Pancreas (tissue), 10 donors: ENCODE measurements around the gene HAGHL. TPM values are rescaled to one million over a fixed set of nuclear protein-coding genes. Genes with fewer than 3 reads are reported as not detected.
"Not testable (repeated sequence)": the region's sequence is repeated elsewhere in the genome, so short reads cannot be mapped to it uniquely, and the experiment has no call there.

Experiments
- ATAC-seq, 4 donors: fragments of 200-7000 bp; cut with Tn5 transposase; one replicate each; pipeline versions ENCODE4 v1.8.0 to v1.9.1; 2020; ENCODE audit warnings: mild to moderate bottlenecking in 4 of 4, moderate library complexity in 4 of 4
- DNase-seq, 6 donors: peaks; one replicate each; pipeline ENCODE4 v3.0.0-alpha.2; 2020
- FAIRE-seq: peaks from 2 replicates; lab custom pipeline; 2012; peaks lifted over from hg19 to GRCh38; lab: Jason Lieb, UNC
- H3K27ac ChIP-seq, 4 donors: fragments of 200-600 bp; sonication (generic); 1 replicate in 3 of 4; 2 replicates in 1 of 4; pipeline versions ENCODE4 v1.5.0 to v1.8.0; 2020
- H3K27me3 ChIP-seq, 4 donors: fragments of 200-600 bp; one replicate each; pipeline ENCODE4 v1.8.0; 2021
- H3K36me3 ChIP-seq, 3 donors: fragments of 200-600 bp; sonication (generic) in 1 of 3; one replicate each; pipeline versions ENCODE4 v1.5.0 to v1.8.0; 2020 to 2021
- H3K4me1 ChIP-seq, 3 donors: fragments of 200-600 bp; one replicate each; pipeline ENCODE4 v1.8.0; 2021
- H3K4me3 ChIP-seq, 4 donors: fragments of 200-600 bp; sonication (generic) in 2 of 4; one replicate each; pipeline versions ENCODE4 v1.5.0 to v1.8.0; 2020 to 2021
- H3K9me3 ChIP-seq, 4 donors: fragments of 200-600 bp; one replicate each; pipeline ENCODE4 v1.8.0; 2021
- CTCF ChIP-seq, 4 donors: fragments of 200-600 bp; sonication (generic) in 3 of 4; IDR thresholded peaks; one replicate each; pipeline versions ENCODE4 v1.5.0 to v1.8.0; 2021; ENCODE audit warnings: antibody characterized with exemption in 4 of 4
- WGBS, 2 donors: extraction: QIAGEN DNeasy Blood & Tissue Kit; methylation state at CpG; one replicate each; pipeline ENCODE4 v1.1.7; 2013; 5-methylcytosine and 5-hydroxymethylcytosine counted together
- intact Hi-C, 3 donors: fragments of 100-400 bp; cut with DNase I; formaldehyde crosslinking; loops; one replicate each; pipeline versions ENCODE4 v1.11.1 to v1.14.2; 2022
- polyA plus RNA-seq, 2 donors: library from polyadenylated mRNA; stranded (reverse); fragments of 200-250 nt; gene quantifications; one replicate each; pipeline ENCODE4 v1.2.3, GENCODE V29; 2013
- total RNA-seq, 6 donors: library from RNA; stranded (reverse); fragmentation: NEBNext Ultra II Directional in 4 of 6; extraction: Animal tissue kit (Norgen Biotek cat#: 25700) in 4 of 6; gene quantifications; one replicate each; pipeline versions ENCODE4 v1.2.1 to v1.2.4, GENCODE V29; 2021 to 2023
- donor health status: healthy with polysubstance abuse.
- donor health status: DM: no; HTN: no; CAD: no; lungs with moderate emphysema.
- donor health status: DM: no; HTN: no; CAD: no.
- donor health status: control.
- donor health status: control.
- donor health status: Bipolar disorder and iron deficiency.
- donor health status: DM: yes; HTN: yes; CAD: no.
- donor health status: DM: no; HTN: no; CAD: no.
- donor health status: DM: no; HTN: no; CAD: no.
- donor health status: DM: yes; HTN: yes; CAD: no.

The HAGHL gene
- total and polyA plus RNA-seq, 8 donors = 0.47 to 17.5 (median 1.6) TPM

GRCh38 chr16:751152-752006 is 24.5 kb downstream of the HAGHL start:
- TF ChIP-seq CTCF (IDR thresholded peaks at IDR 0.05) = no peak
- ATAC-seq (peak in 3 of 4 donors; percentile 24 to 72 (median 60)), FAIRE-seq (no peak), DNase-seq (peak in 2 of 6 donors; percentile 60 to 62)
- Histone ChIP-seq H3K27ac (no peak overlapping the region), H3K4me1 (no peaks in the 10 kb centered on the region), H3K36me3 (no peaks in the 10 kb centered on the region), H3K4me3 (no peak overlapping the region), H3K9me3 (no peaks in the 10 kb centered on the region), H3K27me3 (no peaks in the 10 kb centered on the region)
- intact Hi-C loops = no loop called here
- 24 to 27% methylated on average over 39 of the region's 39 CpGs for WGBS, 2 donors

GRCh38 chr16:752007-752312 is 25.1 kb downstream of the HAGHL start:
- H3K4me3 ChIP-seq = no peak overlapping the region
- ATAC-seq = no peak

GRCh38 chr16:754121-754607 is 27.3 kb downstream of the HAGHL start:
- WGBS, 2 donors = 69 to 81% methylated on average over 11 of the region's 11 CpGs
- H3K4me3 ChIP-seq, intact Hi-C loops, DNase-seq, H3K4me1 ChIP-seq, H3K27me3 ChIP-seq, FAIRE-seq, H3K9me3 ChIP-seq, ATAC-seq, H3K36me3 ChIP-seq, H3K27ac ChIP-seq: not testable (repeated sequence)

More at GRCh38 chr16:752007-752312, 25.1 kb downstream of the HAGHL start:
- 8 to 9% methylated on average over 10 of the region's 10 CpGs for WGBS, 2 donors
- FAIRE-seq (no peak), DNase-seq (no peak)
- intact Hi-C loops = no loop called here
- Histone ChIP-seq H3K36me3 (no peaks in the 10 kb centered on the region), H3K27me3 (no peaks in the 10 kb centered on the region), H3K4me1 (no peaks in the 10 kb centered on the region), H3K27ac (no peak overlapping the region), H3K9me3 (no peaks in the 10 kb centered on the region)
- no peak for TF ChIP-seq CTCF (IDR thresholded peaks at IDR 0.05)

- TF ChIP-seq CTCF (IDR thresholded peaks at IDR 0.05) = no peak
- FAIRE-seq (no peak), DNase-seq (no peak), ATAC-seq (peak in 2 of 4 donors; percentile 51 to 55)
- intact Hi-C loops = no loop called here
- H3K4me1 ChIP-seq = no peaks in the 10 kb centered on the region
- 40 to 47% methylated on average over 11 of the region's 11 CpGs for whole genome bisulfite sequencing, 2 donors
- no peaks in the 10 kb centered on the region for H3K9me3 ChIP-seq
- no peaks in the 10 kb centered on the region for H3K36me3 ChIP-seq
- no peak overlapping the region for H3K27ac ChIP-seq
- H3K27me3 ChIP-seq = no peaks in the 10 kb centered on the region
- H3K4me3 ChIP-seq = no peak overlapping the region
These were observed 27.8 kb downstream of the HAGHL start for GRCh38 chr16:754656-755055.

GRCh38 chr16:756428-756827 is 29.5 kb downstream of the HAGHL start:
- 87 to 93% methylated on average over 5 of the region's 5 CpGs for WGBS, 2 donors
- Histone ChIP-seq H3K9me3 (no peaks in the 10 kb centered on the region), H3K4me1 (no peaks in the 10 kb centered on the region), H3K27ac (no peak overlapping the region), H3K4me3 (no peak overlapping the region), H3K27me3 (no peaks in the 10 kb centered on the region), H3K36me3 (no peaks in the 10 kb centered on the region)
- DNase-seq (no peak), ATAC-seq (no peak), FAIRE-seq (no peak)
- TF ChIP-seq CTCF (IDR thresholded peaks at IDR 0.05) = no peak
- intact Hi-C loops = no loop called here
